Endothelial cell of umbilical vein (primary cell): ENCODE results near the gene HCLS1.

Source experiments
- POLR2AphosphoS5 ChIP-seq: IDR thresholded peaks from 2 replicates; pipeline ENCODE4 v1.6.1; 2012; ENCODE audit warnings: low read depth, mild to moderate bottlenecking, control low read depth, low read length, moderate library complexity; ENCODE audit not compliant: insufficient read depth
- TF ChIP-seq, protein P1 (sequence below): IDR thresholded peaks from 2 replicates; pipeline ENCODE4 v1.6.1; 2011; ENCODE audit not compliant: insufficient read depth, insufficient read length
- TF ChIP-seq, protein P2 (sequence below), 2 donors: IDR thresholded peaks; 1 replicate in 1 of 2; 2 replicates in 1 of 2; pipeline ENCODE4 v1.5.1; 2011; ENCODE audit warnings: low read length in 2 of 2, mild to moderate bottlenecking in 2 of 2, moderate library complexity in 2 of 2, control low read depth in 1 of 2, inconsistent platforms in 1 of 2, low read depth in 1 of 2; ENCODE audit not compliant: insufficient read depth in 1 of 2; ENCODE audit errors: extremely low read depth in 1 of 2

DNA sequence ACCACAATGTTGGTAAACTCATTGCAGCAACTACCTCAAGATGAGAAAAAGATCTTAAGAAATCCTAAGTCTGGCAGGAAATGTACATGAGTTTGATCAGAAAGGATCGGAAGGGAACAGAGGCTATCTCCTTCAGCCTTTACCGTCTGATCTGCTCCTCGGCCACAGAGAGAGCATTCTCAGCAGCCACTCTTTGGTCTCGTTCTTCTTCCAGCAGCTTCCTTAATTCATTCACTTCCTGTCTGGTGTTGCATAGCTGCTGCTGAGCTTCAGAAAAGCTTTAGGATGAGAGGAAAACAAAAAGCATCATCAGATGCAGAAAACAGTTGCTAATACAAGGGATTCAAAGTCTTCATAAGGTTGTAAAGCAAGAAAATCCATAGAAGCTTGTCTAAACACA is 6.6 kb upstream of the HCLS1 start:
- TF ChIP-seq, protein P1, sequence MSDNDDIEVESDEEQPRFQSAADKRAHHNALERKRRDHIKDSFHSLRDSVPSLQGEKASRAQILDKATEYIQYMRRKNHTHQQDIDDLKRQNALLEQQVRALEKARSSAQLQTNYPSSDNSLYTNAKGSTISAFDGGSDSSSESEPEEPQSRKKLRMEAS: no peak
- TF ChIP-seq POLR2AphosphoS5: no peak
- TF ChIP-seq, protein P2, sequence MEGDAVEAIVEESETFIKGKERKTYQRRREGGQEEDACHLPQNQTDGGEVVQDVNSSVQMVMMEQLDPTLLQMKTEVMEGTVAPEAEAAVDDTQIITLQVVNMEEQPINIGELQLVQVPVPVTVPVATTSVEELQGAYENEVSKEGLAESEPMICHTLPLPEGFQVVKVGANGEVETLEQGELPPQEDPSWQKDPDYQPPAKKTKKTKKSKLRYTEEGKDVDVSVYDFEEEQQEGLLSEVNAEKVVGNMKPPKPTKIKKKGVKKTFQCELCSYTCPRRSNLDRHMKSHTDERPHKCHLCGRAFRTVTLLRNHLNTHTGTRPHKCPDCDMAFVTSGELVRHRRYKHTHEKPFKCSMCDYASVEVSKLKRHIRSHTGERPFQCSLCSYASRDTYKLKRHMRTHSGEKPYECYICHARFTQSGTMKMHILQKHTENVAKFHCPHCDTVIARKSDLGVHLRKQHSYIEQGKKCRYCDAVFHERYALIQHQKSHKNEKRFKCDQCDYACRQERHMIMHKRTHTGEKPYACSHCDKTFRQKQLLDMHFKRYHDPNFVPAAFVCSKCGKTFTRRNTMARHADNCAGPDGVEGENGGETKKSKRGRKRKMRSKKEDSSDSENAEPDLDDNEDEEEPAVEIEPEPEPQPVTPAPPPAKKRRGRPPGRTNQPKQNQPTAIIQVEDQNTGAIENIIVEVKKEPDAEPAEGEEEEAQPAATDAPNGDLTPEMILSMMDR (IDR thresholded peaks at IDR 0.05; ENCODE audit: extremely low read depth in 1 of 2, insufficient read depth in 1 of 2, low read depth in 1 of 2, low read length in 2 of 2): no peak
